ENCODE data around the gene ACTR5. TPM values are rescaled to one million over a fixed set of nuclear protein-coding genes. Genes with fewer than 3 reads are reported as not detected.

The ACTR5 gene
- total RNA-seq, 4 donors from 2014 or later, result 5.8 to 9.8 (median 8.6) TPM

GRCh38 chr20:38779247-38780097 is 31.2 kb downstream of the ACTR5 start:
- Histone ChIP-seq H3K27me3 (no peaks in the 10 kb centered on the region), H3K4me3 (no peak overlapping the region), H3K9me3 (no peaks in the 10 kb centered on the region), H3K4me1 (no peaks in the 10 kb centered on the region), H3K36me3 (peaks cover 1 to 13% (median 6%) of the 10 kb centered on the region in 4 donors), H3K27ac (replicated peaks in 1 of 4) (no peak overlapping the region)
- 63% methylated on average over 17 of the region's 19 CpGs for WGBS
- DNase-seq (ENCODE audit: extremely low spot score), result no peak
- intact Hi-C loops (cut with DNase I), result no loop called here
- TF ChIP-seq POLR2AphosphoS5 (IDR thresholded peaks at IDR 0.05) (no peak), POLR2A (IDR thresholded peaks at IDR 0.05; ENCODE audit: low read depth) (no peak)

GRCh38 chr20:38782275-38782674 is 34.0 kb downstream of the ACTR5 start:
- TF ChIP-seq POLR2AphosphoS5 (IDR thresholded peaks at IDR 0.05) (no peak), POLR2A (IDR thresholded peaks at IDR 0.05; ENCODE audit: low read depth) (no peak), EP300 (IDR thresholded peaks at IDR 0.05) (no peak), CTCF (IDR thresholded peaks at IDR 0.05) (no peak)
- no peaks in the 10 kb centered on the region for H3K4me1 ChIP-seq
- WGBS, result 70% methylated on average over 3 of the region's 3 CpGs
- DNase-seq (ENCODE audit: extremely low spot score), result no peak
- H3K4me3 ChIP-seq, result no peak overlapping the region
- H3K9me3 ChIP-seq, result no peaks in the 10 kb centered on the region
- H3K36me3 ChIP-seq, result no peaks in the 10 kb centered on the region
- H3K27ac ChIP-seq (replicated peaks in 1 of 4), result no peak overlapping the region
- intact Hi-C loops (cut with DNase I), result no loop called here
- no peaks in the 10 kb centered on the region for H3K27me3 ChIP-seq

- TF ChIP-seq CTCF (IDR thresholded peaks at IDR 0.05) (no peak), POLR2AphosphoS5 (IDR thresholded peaks at IDR 0.05) (no peak), POLR2A (IDR thresholded peaks at IDR 0.05; ENCODE audit: low read depth) (no peak), EP300 (IDR thresholded peaks at IDR 0.05) (no peak)
- H3K36me3 ChIP-seq, result no peaks in the 10 kb centered on the region
- 83% methylated on average over 3 of the region's 7 CpGs for WGBS
- H3K27me3 ChIP-seq, result peaks cover 0 to 5% (median 0%) of the 10 kb centered on the region in 4 donors
- no peak for DNase-seq (ENCODE audit: extremely low spot score)
- H3K4me1 ChIP-seq, result no peaks in the 10 kb centered on the region
- H3K27ac ChIP-seq (replicated peaks in 1 of 4), result no peak overlapping the region
- intact Hi-C loops (cut with DNase I), result no loop called here
- no peaks in the 10 kb centered on the region for H3K9me3 ChIP-seq
- H3K4me3 ChIP-seq, result no peak overlapping the region
These were observed 39.6 kb downstream of the ACTR5 start for GRCh38 chr20:38787870-38788269.

GRCh38 chr20:38789503-38790199 is 41.4 kb downstream of the ACTR5 start:
- Histone ChIP-seq H3K36me3 (no peaks in the 10 kb centered on the region), H3K27ac (replicated peaks in 1 of 4) (no peak overlapping the region), H3K4me1 (no peaks in the 10 kb centered on the region), H3K27me3 (peaks cover 0 to 5% (median 0%) of the 10 kb centered on the region in 4 donors), H3K4me3 (no peak overlapping the region), H3K9me3 (no peaks in the 10 kb centered on the region)
- TF ChIP-seq EP300 (IDR thresholded peaks at IDR 0.05), result no peak
- no peak for TF ChIP-seq POLR2A (IDR thresholded peaks at IDR 0.05; ENCODE audit: low read depth)
- TF ChIP-seq CTCF (IDR thresholded peaks at IDR 0.05), result no peak
- TF ChIP-seq POLR2AphosphoS5 (IDR thresholded peaks at IDR 0.05), result no peak
- DNase-seq (ENCODE audit: extremely low spot score), result no peak
- 86% methylated on average over 7 of the region's 7 CpGs for WGBS
- intact Hi-C loops (cut with DNase I), result no loop called here

All from esophagus muscularis mucosa (tissue), 4 donors.